Right renal pelvis (tissue), 4 donors: Measurements from ENCODE around the gene ANO7. TPM values are rescaled to one million over a fixed set of nuclear protein-coding genes. Genes with fewer than 3 reads are reported as not detected.
"Not testable (repeated sequence)": the region's sequence is repeated elsewhere in the genome, so short reads cannot be mapped to it uniquely, and the experiment has no call there.

Experiments used
- DNase-seq, 4 donors: peaks; one replicate each; pipeline ENCODE4 v3.0.0-alpha.2; 2013; ENCODE audit warnings: low read depth in 4 of 4, low spot score in 3 of 4, missing footprints in 1 of 4
- polyA plus RNA-seq, 4 donors: library from polyadenylated mRNA; unstranded; fragments of 120-200 nt; gene quantifications; one replicate each; pipeline ENCODE4 v1.2.1, GENCODE V29; 2013; ENCODE audit not compliant: insufficient read length in 4 of 4

ANO7 gene
- polyA plus RNA-seq, 4 donors: 1.1 to 2.6 (median 2.0) TPM

- DNase-seq: no peak
Observed at GRCh38 chr2:241189856-241190201, 1.4 kb downstream of the ANO7 start.

- DNase-seq: no peak
Observed at GRCh38 chr2:241190291-241190981, 2.0 kb downstream of the ANO7 start.

- DNase-seq: no peak
Observed at GRCh38 chr2:241191081-241191480, 2.6 kb downstream of the ANO7 start.

- no peak for DNase-seq
Observed at GRCh38 chr2:241193271-241193670, 4.8 kb downstream of the ANO7 start.

- DNase-seq: no peak
Observed at GRCh38 chr2:241194811-241195210, 6.3 kb downstream of the ANO7 start.

- DNase-seq: no peak
Observed at GRCh38 chr2:241195506-241196130, 7.1 kb downstream of the ANO7 start.

GRCh38 chr2:241197246-241197645 is 8.8 kb downstream of the ANO7 start:
- not testable (repeated sequence) for DNase-seq

- DNase-seq: no peak
Observed at GRCh38 chr2:241197947-241198346, 9.5 kb downstream of the ANO7 start.

- DNase-seq: no peak
Observed at GRCh38 chr2:241198381-241199279, 10.2 kb downstream of the ANO7 start.

- no peak for DNase-seq
Observed at GRCh38 chr2:241199286-241199685, 10.8 kb downstream of the ANO7 start.

GRCh38 chr2:241199897-241200821 is 11.7 kb downstream of the ANO7 start:
- no peak for DNase-seq

GRCh38 chr2:241200822-241201395 is 12.4 kb downstream of the ANO7 start:
- DNase-seq: no peak

GRCh38 chr2:241201445-241202267 is 13.2 kb downstream of the ANO7 start:
- DNase-seq: no peak

- DNase-seq: no peak
Observed at GRCh38 chr2:241202268-241202585, 13.8 kb downstream of the ANO7 start.

GRCh38 chr2:241202681-241203080 is 14.2 kb downstream of the ANO7 start:
- no peak for DNase-seq

GRCh38 chr2:241203218-241204009 is 14.9 kb downstream of the ANO7 start:
- DNase-seq: no peak

- DNase-seq: no peak
Observed at GRCh38 chr2:241204010-241204384, 15.5 kb downstream of the ANO7 start.

- no peak for DNase-seq
Observed at GRCh38 chr2:241204490-241204889, 16.0 kb downstream of the ANO7 start.

GRCh38 chr2:241205086-241205485 is 16.6 kb downstream of the ANO7 start:
- no peak for DNase-seq
